Subcutaneous abdominal adipose tissue (tissue), 5 donors: ENCODE data around the gene NLN.

Source experiments
- H3K27ac ChIP-seq: one replicate; pipeline ENCODE4 v1.7.0; 2013; ENCODE audit warnings: low read depth, mild to moderate bottlenecking, inconsistent platforms, low read length, moderate library complexity
- H3K27me3 ChIP-seq, 5 donors: one replicate each; pipeline ENCODE4 v1.7.0; 2013; ENCODE audit warnings: low read length in 5 of 5, inconsistent platforms in 1 of 5; ENCODE audit not compliant: control insufficient read depth in 5 of 5, insufficient read depth in 4 of 5
- H3K36me3 ChIP-seq, 5 donors: one replicate each; pipeline ENCODE4 v1.7.0; 2013; ENCODE audit warnings: low read length in 5 of 5; ENCODE audit not compliant: control insufficient read depth in 5 of 5, insufficient read depth in 5 of 5
- H3K4me1 ChIP-seq, 5 donors: one replicate each; pipeline ENCODE4 v1.7.0; 2013; ENCODE audit warnings: low read length in 5 of 5, mild to moderate bottlenecking in 3 of 5, moderate library complexity in 1 of 5; ENCODE audit not compliant: control insufficient read depth in 5 of 5, insufficient read depth in 5 of 5
- H3K4me3 ChIP-seq, 5 donors: one replicate each; pipeline ENCODE4 v1.7.0; 2013; ENCODE audit warnings: low read length in 5 of 5, low read depth in 1 of 5
- H3K9ac ChIP-seq, 5 donors: one replicate each; pipeline ENCODE4 v1.7.0; 2013; ENCODE audit warnings: low read length in 5 of 5, mild to moderate bottlenecking in 4 of 5, moderate library complexity in 3 of 5
- H3K9me3 ChIP-seq, 5 donors: one replicate each; pipeline ENCODE4 v1.7.0; 2013; ENCODE audit warnings: low read length in 5 of 5; ENCODE audit not compliant: control insufficient read depth in 5 of 5
- donor health status: healthy.
- donor health status: healthy.
- donor health status: healthy.
- donor health status: healthy.
- donor health status: healthy.

Gene NLN

DNA sequence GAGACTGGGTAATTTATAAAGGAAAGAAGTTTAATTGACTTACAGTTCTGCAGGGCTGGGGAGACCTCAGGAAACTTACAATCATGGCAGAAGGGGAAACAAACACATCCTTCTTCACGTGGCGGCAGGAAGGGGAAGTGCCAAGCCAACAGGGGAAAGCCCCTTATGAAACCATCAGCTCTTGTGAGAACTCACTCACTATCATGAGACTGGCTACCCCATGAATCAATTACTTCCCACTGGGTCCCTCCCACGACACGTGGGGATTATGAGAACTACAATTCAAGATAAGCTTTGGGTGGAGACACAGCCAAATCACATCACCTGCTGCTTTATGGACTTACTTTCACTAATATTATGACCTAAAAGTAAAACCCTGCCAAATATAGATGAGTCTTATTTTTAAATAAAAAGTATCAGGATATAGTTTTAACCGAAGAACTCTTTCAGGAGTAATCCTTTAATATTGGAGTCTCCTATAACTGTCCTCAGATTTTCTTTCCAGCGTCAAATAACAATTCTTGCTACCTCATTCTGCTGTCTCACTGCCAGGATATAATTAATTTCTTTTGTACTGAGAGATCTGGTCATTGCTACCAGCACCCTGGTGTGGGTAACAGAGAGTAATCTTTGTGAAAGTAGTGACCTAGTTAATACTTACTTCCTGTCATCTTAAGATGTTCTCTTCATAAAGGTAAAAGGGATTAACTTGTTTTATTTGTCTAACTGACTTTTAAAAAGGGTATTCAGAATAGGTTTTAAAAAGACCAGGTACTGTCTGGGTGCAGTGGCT lies 68.6 kb downstream of the NLN start:
- Histone ChIP-seq H3K36me3 (peaks cover 13 to 44% (median 24%) of the 10 kb centered on the region in 5 donors), H3K4me3 (no peak overlapping the region), H3K9ac (no peak overlapping the region), H3K9me3 (no peaks in the 10 kb centered on the region), H3K27ac (no peak overlapping the region), H3K4me1 (no peaks in the 10 kb centered on the region), H3K27me3 (no peaks in the 10 kb centered on the region)

DNA sequence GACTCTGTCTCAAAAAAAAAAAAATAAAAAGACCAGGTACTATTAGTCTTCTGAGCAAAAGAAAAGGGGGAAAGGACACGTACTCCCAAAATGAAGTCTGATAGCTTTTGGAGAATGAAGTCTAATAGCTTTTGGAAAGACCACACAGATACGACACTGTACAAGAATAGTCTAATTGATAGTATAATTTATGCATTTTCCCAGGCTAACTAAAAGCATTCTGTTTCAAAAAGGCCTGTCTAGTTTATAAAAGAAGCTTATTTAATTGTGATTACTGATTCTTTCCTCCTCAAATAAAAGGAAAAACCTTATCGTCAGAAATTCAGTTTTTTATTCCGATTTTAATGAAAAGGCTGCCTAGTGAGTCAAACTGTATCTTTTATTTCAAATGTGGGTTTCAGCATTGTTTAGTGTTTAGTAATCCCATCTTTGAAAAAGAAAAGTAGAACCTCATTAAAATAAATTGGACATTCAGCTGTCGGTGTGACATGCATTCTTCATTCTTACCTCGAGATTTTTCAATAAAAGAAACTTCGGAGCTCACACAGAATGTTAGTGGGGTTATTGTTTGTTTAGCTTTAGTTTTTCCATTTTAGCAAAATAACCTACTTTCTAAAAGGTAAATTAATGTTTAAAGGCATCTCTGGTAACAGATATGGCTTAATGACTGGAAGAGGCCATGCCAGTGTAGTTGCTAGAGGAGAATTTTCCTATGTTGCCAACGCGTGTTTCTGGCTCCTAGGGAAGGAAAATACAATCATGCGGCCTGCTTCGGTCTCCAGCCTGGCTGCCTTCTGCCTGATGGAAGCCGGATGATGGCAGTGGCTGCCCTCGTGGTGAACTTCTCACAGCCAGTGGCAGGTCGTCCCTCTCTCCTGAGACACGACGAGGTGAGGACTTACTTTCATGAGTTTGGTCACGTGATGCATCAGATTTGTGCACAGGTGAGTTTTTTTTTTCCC lies 70.0 kb downstream of the NLN start:
- no peaks in the 10 kb centered on the region for H3K27me3 ChIP-seq

DNA sequence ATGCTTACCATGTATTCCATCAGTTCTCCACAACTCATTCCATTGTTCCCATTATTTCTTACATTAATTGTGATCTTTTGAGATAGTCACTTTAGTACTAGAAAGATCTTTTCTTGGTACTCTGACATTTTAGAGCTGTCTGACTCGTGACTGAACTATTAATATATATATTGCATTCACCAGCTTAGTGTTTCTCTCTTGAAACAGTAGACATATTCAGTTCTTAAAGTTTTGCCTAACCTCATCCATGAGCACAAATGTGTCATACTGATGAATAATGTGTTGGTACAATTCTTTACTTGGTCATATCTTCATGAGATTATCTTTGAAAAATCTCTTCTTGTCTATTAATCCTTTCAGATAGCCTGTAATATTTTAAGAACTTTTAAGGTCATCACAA lies 74.3 kb downstream of the NLN start:
- Histone ChIP-seq H3K9me3 (no peaks in the 10 kb centered on the region), H3K4me3 (no peak overlapping the region), H3K9ac (no peak overlapping the region), H3K27me3 (no peaks in the 10 kb centered on the region), H3K36me3 (peaks cover 10 to 28% (median 12%) of the 10 kb centered on the region in 5 donors), H3K4me1 (peaks cover 0 to 3% (median 0%) of the 10 kb centered on the region in 5 donors), H3K27ac (no peak overlapping the region)

More for the DNA sequence above, 70.0 kb downstream of the NLN start:
- H3K9ac ChIP-seq = no peak overlapping the region
- no peaks in the 10 kb centered on the region for H3K4me1 ChIP-seq
- no peak overlapping the region for H3K4me3 ChIP-seq
- no peaks in the 10 kb centered on the region for H3K9me3 ChIP-seq
- no peak overlapping the region for H3K27ac ChIP-seq
- peaks cover 12 to 41% (median 20%) of the 10 kb centered on the region in 5 donors for H3K36me3 ChIP-seq

DNA sequence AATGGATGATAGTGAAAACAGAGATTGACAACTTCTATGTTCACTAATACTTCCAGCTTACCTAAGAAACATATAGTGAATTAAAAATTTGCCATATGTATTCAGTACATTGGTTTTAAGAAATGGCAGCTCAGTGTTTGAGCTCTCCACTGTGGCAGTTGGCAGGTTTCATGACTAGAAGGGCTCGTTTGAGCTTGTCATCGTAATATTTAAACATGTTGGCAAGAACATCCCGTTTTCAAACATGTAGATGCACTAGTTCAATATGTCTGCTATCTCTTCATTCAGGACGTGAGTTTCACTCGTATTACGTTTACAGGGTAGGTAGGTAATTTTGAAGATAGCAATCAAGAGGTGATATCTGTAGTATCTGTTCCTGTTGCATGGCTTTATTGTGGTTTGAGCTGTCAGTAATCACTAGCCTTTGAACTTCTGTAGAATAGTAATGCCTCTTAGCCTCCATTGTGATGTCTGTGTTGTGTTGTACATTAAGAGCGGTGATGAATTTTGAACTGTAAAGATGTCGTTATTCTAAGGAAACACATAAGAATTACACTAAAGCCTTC lies 74.8 kb downstream of the NLN start:
- Histone ChIP-seq H3K36me3 (peaks cover 10 to 28% (median 12%) of the 10 kb centered on the region in 5 donors), H3K4me3 (no peak overlapping the region), H3K4me1 (peaks cover 0 to 6% (median 0%) of the 10 kb centered on the region in 5 donors), H3K27ac (no peak overlapping the region), H3K27me3 (no peaks in the 10 kb centered on the region), H3K9me3 (no peaks in the 10 kb centered on the region), H3K9ac (no peak overlapping the region)

DNA sequence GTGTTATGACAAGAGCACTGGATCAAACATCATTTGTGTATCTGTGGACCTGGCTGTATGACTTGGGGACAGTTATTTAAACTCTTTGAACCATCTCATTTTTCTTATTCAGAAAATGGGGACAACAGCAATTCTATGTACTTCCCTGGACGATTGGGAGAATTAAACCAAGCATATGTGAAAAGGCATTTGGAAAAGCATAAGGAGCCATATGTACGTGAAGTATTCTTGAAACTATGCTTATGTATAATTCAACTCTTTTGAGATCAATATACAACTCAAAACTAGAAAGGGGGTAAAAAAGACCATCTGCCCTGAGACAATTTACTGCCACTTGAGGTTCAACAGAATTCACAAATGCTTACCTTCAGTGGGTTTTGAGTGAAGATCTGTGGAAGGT lies 75.5 kb downstream of the NLN start:
- H3K9ac ChIP-seq = no peak overlapping the region
- no peak overlapping the region for H3K27ac ChIP-seq
- peaks cover 0 to 6% (median 0%) of the 10 kb centered on the region in 5 donors for H3K4me1 ChIP-seq
- no peak overlapping the region for H3K4me3 ChIP-seq
- H3K9me3 ChIP-seq = no peaks in the 10 kb centered on the region
- no peaks in the 10 kb centered on the region for H3K27me3 ChIP-seq
- H3K36me3 ChIP-seq = peaks cover 12 to 31% (median 15%) of the 10 kb centered on the region in 5 donors

DNA sequence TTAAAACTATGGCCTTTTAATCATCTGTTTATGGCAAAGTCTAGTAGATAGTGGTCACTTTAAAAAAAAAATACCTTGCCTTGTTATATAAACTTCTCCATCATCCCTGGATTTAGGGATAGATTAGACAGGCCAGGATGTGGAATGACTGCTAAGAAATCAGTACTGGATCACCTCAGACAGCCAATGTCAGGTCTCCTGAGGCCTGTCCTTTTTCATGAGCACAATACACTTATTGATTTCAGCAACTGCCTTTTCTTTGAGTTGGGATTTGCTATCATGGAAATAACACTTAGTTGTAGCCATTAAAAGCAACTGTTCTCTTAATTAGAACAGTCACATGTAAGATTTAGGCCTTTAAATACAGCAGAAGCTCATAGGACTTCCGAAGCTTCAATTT lies 77.9 kb downstream of the NLN start:
- Histone ChIP-seq H3K36me3 (peaks cover 11 to 23% (median 12%) of the 10 kb centered on the region in 5 donors), H3K4me1 (peaks cover 0 to 6% (median 0%) of the 10 kb centered on the region in 5 donors), H3K27me3 (no peaks in the 10 kb centered on the region), H3K27ac (no peak overlapping the region), H3K9me3 (no peaks in the 10 kb centered on the region), H3K4me3 (no peak overlapping the region), H3K9ac (no peak overlapping the region)

DNA sequence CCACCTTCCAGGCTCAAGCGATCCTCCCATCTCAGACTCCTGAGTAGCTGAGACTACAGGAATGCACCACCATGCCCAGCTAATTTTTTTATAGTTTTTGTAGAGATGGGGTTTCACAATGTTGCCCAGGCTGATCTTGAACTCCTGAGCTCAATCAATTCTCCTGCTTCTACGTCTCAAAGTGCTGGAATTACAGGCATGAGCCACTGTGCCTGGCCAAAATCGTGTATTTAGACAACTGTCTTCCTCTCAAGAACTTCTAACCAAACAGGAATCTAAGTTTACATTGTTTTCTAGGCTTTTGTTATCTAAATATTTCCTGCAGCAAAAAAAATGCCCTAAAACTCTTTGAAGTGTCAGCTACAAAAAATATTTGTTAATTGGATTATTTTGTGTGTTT lies 78.8 kb downstream of the NLN start:
- H3K9me3 ChIP-seq = no peaks in the 10 kb centered on the region
- no peaks in the 10 kb centered on the region for H3K27me3 ChIP-seq
- no peak overlapping the region for H3K4me3 ChIP-seq
- no peak overlapping the region for H3K27ac ChIP-seq
- no peak overlapping the region for H3K9ac ChIP-seq
- H3K4me1 ChIP-seq = peaks cover 0 to 6% (median 0%) of the 10 kb centered on the region in 5 donors
- peaks cover 11 to 32% (median 12%) of the 10 kb centered on the region in 5 donors for H3K36me3 ChIP-seq

DNA sequence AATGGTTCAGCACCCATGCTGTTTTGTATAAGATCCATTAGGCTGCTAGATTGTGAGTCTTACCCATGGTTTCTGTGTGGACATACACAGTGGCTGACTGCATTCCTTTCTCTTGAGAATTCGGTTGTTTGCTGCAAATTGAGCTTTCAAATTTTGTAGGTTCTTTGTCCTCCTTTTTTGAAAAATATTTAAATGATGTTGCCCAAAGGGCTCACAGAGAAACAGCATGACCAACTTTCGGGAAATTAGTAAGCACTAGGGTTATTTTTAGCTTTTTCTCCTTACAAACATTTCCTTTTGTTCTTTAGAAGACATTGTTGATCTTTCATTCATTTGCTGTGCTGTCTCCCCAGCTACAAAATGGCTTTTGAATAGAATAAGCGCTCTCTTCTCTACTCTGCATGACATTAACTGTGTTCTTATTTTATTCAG lies 79.4 kb downstream of the NLN start:
- no peak overlapping the region for H3K9ac ChIP-seq
- no peak overlapping the region for H3K27ac ChIP-seq
- H3K4me1 ChIP-seq = peaks cover 0 to 6% (median 0%) of the 10 kb centered on the region in 5 donors
- H3K9me3 ChIP-seq = no peaks in the 10 kb centered on the region
- no peak overlapping the region for H3K4me3 ChIP-seq
- H3K27me3 ChIP-seq = no peaks in the 10 kb centered on the region
- peaks cover 11 to 33% (median 12%) of the 10 kb centered on the region in 5 donors for H3K36me3 ChIP-seq

DNA sequence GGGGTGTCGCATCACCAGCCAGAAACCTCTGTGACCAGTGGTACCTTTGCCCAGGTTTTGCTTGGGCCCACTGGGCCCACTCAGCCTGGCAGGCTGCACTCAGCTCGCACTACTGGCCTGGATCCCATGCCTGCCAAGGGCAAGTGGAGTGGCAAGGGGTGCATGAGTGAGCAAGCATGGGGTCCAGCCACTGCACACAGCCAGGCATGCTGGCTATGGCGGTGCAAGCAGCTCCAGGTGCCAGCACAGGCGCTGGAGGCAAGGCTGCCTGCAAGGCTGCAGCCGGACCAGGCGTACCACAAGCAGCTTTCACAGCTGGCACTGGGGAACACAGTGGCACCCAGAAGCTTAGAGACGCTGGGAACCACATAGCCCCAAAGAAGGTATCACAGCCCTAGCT lies 80.1 kb downstream of the NLN start:
- Histone ChIP-seq H3K27ac (no peak overlapping the region), H3K27me3 (no peaks in the 10 kb centered on the region), H3K9ac (no peak overlapping the region), H3K4me3 (no peak overlapping the region), H3K9me3 (no peaks in the 10 kb centered on the region), H3K36me3 (peaks cover 8 to 27% (median 11%) of the 10 kb centered on the region in 5 donors), H3K4me1 (peaks cover 0 to 6% (median 0%) of the 10 kb centered on the region in 5 donors)
